Inflammatory macrophage (primary cell): ENCODE results near the gene CAV1.
A peak's percentile ranks its signal among the peaks of the same experiment; 100 is the strongest.
"Not testable (repeated sequence)": the region's sequence is repeated elsewhere in the genome, so short reads cannot be mapped to it uniquely, and the experiment has no call there.

ENCODE experiments used
- DNase-seq, 2 donors: peaks; one replicate each; pipeline ENCODE4 v3.0.0-alpha.2; 2020 to 2022

CAV1 gene

DNA sequence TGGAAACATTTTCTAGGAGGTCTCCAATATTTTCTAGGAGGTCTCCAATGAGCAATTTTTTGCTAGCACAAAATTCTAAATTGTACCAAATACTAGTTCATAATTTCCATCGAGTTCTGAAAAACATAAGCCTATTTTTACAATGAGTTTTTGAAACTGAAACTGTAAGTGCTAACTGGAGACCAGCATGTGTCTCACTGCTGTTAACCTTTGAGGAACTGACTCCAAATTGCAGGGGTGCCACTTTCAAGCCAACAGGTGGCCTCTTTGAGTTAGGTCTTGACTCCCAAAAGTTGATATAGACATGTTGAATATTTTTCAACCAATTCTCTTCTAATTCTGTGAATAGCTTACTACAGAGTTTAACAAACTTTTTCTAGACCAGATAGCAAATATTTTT is 58.8 kb downstream of the CAV1 start:
- no peak for DNase-seq

DNA sequence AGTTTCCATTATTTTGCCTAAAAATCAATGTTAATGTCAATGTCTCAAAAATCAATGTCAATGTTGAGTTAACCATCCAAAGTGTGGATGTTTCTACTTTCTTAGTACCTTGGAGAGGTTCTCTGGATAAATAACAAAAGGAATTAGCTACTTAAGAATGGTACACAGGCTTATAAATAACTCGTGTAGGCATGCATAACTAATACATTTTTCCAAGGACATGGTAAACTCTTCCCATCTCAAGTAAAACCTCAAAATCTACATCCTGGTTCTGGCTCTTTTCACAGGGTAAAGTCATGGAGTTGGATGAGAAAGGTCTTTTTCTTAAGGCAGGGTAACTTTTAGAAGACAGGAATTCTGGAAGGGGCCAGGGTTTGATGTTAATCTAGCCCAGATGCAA is 59.9 kb downstream of the CAV1 start:
- no peak for DNase-seq

DNA sequence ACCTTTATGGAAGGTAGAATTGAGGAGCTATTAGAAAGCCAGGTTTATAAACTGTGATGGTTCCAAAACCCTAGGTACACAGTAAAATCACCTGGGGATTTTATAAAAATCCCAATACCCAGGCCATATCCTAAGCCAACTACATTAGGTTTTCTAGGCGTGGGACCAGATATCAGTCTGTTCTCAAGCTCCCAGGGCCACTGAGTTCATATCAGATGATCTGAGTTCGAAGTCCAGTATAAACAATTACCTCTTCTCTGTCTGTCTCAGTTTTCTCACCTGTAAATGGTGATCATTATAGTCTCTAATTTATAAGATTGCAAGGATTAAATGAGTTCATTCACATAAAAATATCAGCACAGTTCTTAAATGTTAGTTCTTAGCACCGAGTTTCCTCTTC is 60.6 kb downstream of the CAV1 start:
- no peak for DNase-seq

DNA sequence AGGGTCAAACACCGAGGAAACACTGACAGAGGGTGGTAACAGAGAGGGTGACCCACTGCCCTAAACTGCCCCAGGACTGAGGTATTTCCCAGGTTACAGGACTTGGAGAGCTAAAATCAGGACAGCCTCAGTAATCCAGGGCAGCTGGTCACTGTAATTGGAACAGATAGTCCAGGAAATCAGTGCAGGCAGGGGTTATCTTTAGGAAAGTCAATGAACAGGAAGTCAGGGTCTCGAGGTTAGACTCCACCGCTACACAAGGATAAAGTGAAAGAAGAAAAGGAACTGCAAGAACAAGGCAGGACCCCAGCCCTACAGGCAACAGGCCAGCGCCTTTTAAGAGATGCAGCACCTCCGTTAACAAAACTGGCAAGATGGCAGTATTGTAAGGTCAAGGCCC is 61.1 kb downstream of the CAV1 start:
- DNase-seq, result no peak

DNA sequence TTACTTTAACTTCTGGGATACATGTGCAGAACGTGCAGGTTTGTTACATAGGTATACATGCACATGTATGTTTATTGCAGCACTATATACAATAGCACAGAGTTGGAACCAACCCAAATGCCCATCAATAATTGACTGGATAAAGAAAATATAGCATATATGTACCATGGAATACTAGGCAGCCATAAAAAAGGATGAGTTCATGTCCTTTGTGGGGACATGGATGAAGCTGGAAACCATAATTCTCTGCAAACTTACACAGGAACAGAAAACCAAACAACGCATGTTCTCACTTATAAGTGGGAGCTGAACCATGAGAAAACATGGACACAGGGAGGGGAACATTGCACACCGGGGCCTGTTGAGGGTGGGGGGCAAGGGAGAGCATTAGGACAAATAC is 62.4 kb downstream of the CAV1 start:
- not testable (repeated sequence) for DNase-seq

DNA sequence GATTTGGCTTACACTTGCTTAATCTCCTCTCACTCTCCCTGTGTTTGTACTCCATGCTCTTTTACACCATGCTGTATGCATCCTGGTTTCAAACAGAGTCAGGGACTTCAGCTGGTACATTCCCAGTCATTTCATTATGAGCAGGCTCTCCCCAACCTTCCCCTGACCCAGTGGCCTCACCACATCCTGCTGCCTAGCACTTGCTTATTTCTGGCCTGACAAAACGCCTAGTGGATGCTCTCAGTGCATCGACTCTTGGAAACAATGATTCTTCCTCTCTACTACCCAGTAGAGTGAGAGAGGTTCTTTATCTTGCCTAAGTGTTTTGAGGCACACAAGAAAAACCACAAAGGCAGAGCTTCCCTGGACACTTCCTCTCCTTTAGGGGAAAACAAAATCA is 63.4 kb downstream of the CAV1 start:
- peak; percentile 31 to 52 for DNase-seq

DNA sequence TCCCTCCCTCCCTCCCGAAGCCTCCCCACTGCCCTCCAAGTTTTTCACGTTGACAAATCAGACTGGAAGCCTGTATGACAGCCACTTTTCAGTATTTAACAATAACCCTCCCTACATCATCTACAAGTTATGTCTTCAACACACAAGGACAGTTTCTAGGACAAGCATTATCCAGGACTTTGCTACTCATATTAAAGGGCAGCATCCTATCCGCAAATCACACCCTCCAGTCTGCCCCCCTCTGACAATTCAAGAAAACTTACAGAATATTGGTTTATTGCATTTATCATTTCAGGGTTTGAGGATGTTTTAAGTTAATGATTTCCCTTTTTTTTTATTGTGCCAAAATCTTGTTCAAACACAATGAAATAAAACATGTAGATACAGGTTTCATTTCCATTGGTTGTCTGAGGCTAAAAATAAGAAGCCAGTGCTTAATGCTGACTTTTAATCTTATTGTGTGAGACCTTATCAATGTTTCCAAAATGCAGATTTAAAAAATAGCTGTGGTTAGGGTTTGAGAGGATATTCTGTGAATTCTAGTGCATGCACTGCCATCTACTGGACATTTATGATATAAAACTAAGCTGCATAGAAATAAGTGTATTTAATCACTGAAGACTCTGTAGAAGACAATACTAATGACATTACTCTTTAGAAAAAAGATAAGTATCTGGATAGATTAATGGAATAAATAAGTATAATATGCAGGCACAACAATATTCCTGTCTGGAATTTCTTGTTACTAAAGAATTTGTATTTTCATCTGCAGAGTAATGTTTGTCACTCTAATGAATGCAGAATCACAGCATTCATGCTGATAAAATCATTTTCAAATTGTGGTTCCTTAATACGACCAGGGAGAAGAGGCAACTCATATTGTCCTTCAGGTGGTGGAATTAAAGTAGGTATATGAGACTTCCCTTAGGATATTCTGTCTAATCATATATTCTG is 64.1 kb downstream of the CAV1 start:
- peak; percentile 31 to 58 for DNase-seq

DNA sequence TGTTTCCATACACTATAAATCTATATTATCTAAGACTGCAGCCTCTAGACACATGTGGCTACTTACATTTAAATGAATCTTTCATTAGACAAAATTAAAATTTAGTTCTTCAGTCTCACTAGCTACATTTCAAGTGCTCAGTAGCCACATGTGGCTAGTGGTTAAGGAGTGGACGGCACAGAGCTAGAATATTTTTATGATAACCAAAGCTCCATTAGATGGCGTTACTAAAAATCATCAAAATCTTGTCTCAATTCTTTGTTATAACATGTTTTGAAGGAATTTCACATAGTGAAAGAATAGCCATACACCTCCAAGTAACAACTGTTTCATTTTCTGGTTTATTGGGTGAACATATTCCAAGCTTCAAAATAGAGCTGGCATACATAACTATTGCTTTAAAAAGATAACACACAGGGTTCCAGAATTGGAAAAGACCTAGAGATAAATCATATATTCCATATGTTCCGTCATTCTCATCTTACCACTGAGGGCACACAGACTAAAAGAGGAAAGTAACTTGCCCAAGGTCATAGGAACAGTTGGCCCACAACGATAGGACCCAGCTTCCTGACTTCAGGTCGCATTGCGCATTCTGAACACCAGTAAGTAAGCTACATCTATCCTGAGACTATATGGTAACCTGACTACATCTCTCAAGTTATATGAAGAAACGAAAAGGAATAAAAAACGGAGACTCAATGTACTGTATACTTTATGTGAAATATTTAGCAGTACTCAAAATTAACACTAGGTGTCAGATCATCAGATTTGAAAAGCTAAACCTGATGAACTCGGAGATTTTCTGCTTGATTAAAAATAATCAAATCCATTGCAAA is 66.6 kb downstream of the CAV1 start:
- peak in 1 of 2 donors; percentile 37 for DNase-seq

DNA sequence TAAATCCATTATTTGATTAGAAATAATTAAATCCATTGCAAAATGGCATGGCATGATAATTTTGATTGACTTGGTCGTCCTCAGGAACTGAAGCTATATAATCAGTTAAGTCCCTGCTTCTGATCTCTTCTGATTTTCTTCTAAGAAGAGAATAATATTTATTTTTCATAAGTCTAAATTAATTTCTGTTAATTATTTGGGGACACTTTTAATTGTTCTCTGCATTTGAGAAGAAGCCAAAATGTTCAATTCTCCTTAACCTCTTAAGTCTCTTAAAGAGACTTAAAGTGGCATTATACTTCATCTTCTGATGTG is 67.2 kb downstream of the CAV1 start:
- no peak for DNase-seq

DNA sequence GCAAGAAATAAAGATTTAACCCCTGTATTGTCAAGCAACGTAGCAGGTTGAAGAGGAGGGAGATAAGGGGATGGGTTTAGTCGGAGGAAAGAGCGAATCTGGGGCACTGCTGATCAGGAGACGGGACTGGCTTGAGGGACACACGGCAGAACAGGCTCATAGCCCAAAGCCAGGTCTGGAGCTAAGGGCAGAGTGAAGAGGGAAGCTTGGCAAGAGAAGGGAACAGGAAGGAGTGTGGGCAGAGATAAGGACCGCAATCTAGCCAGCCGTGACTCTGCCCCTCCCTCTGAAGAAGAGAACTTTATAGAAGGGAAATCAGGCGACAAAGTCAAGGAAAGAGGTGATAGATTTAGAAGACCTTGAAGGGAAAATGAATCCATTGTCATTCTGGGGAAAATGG is 67.6 kb downstream of the CAV1 start:
- DNase-seq, result peak; percentile 21 to 38

DNA sequence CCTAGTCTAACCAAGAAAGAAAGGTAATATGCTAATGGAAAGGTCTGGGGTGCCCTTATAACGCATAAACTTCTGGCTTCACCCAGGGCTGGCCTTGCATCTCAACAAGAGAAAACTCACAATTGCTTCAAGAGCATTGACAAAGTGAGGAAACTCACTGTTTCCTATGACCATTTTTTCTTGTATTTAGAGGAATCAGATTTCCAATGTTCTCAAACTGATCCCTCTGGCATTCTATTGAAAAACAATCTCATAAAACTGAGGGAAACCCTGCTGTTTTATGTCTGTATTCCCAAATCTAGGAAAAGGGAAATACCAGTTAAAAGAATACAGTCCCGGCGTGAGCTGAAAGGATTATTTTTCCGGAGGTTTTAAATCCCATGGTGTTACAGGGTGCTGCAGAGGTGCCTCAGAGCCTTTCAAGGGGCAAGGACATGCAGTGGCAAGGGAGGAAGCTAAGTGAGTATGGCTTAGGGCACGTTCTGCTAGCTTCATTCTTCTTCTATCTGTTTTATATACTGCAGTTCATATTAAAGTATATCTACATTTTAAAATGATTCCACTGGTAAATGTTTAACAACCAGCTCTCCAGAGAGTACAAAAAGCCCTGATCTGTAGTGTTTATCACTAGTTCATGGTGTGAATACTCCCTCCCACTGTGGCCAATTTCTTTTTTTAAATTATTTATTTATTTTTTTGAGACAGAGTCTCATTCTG is 68.7 kb downstream of the CAV1 start:
- DNase-seq, result no peak

DNA sequence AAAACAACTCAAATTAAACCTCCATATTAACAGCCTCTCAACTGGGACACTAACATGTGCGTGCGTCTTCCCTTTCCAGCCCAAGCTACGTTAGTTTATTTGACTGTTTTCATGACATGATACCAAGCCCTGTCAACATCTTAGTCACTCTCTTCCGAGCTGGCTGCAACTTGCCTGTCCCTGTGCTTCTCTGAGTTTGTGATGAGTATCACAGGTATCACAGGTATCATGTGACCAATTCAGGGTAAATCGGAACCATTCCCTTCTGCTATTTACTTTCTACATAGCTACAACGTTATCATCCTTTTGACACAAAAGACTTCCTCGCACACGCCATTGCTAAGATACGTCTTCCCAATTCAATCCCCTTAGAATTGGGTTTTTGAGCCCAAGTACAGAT is 70.2 kb downstream of the CAV1 start:
- no peak for DNase-seq

DNA sequence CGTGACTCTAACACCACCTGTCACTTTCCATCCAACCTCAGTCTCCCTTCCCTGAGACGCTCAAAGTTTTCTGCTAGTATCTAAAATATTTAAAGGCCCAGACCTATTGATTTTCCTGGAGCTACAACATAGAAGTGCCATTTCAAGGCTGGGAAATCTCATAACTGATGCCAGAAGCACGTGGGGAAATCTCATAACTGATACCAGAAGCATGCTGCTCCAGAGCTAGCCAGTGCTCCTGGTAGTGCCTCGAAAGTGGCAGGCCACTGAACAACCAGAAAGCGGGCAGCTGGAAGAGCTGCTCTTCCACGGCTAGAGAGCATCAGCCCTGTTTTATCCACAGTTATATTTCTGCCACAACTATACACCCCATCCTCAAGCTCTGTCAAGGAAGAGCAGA is 72.5 kb downstream of the CAV1 start:
- DNase-seq, result no peak

DNA sequence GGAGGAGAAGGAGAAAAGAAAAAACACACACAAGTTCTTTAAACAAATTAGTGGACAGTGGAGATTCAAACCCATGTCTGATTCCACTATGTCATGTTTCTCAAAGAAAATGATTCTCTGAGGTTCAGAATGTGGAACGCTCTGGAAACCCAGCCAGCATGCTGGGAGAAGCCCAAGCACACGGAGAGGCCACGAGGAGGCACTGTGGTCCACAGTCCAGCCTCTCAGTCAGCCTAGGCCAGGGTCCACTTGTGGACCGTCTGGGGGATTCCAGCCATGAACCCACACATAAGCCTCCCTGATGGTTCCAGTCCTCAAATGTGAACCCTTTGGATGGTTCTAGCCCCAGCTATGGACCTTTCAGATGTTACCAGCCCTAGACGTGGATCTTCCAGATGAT is 73.4 kb downstream of the CAV1 start:
- no peak for DNase-seq

DNA sequence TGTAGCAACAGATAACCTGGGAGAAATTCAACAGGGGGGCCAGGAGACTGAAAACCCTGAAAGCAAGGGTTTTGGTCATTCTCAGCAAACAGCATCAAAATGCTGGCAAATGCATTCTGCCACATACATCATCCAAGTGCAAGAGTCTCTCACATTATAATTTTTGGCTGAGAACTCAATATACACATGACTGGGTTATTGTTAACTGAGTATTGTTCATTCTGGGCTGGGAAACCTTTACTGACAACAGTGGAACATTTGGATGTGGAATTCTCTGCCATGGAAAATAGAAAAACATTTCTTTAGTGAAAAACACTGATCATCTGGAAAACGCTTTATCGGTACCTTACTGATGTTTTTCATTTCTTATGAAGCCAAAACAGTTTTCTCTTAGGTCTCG is 74.0 kb downstream of the CAV1 start:
- DNase-seq, result no peak

DNA sequence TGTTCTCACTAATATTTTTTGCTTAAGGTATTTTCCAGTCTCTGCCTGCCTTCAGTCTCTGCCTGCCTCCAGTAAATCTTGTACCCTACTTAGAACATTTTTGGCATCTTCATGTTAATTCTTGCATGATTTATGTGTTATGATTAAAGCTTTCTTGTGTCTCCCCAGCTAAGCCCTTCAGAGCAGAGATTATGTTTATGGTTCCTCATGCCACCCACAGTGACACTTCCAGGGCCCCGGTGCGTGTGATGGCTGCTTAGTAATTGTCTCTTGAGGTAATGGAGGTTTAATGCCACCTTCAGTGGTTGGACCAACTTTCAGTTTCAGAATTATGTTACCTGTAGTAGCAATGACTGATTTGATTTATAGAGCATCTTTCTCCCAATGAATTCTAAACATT is 76.6 kb downstream of the CAV1 start:
- DNase-seq, result no peak

DNA sequence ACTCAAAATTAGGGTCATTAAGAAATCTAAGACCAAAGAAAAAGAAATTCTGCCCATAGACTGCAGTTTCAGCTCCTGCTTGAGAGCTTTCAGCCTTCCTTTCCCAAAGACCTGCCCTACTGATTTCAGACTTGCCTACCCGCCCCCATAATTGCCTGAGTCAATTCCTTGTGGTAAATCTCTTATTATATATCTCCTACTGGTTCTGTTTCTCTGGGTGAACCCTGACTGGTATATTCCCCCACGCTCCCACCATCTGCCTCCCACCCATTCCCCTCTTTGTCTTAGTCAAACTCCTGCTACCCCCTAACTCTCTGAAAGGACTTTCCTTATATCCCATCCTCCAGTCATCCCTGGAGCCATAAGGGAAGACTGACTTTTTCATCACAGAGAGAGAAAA is 82.5 kb downstream of the CAV1 start:
- DNase-seq, result no peak

DNA sequence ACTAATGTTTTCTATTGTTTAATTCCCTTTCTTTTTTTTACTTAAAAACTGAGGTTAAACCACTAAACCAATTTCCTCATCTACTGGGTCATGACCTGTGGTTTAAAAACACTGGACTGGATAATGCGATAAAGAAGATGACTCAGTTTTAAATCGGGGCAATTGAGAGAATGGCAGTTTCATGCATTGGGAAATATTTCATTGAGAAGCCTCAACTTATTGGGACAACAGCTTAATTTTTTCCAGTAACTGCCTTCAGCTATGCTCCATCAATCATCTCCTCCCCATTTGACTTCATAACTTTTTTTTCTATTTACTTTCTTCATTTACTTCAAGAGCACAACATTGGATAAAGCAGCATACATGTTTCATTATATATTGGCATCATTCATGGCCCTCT is 85.4 kb downstream of the CAV1 start:
- DNase-seq, result peak; percentile 59 to 86

DNA sequence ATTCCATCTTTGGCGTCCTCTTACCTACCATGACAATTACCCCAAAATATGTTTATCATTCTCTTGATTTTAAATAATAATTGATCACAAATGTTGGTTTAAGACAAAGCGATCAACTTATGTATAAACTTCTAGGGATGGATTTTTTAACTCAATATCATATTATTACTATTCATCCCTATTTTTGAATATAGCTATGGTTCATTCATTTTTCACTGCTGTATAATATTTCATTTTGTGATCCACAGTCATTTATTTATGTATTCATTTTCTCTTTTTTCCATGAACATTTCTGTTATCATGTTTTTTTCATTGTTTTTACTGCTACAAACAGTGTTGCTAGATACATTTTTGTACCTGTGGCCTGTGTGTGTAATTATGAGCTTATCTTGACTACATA is 85.9 kb downstream of the CAV1 start:
- DNase-seq, result no peak
